GM12801 (cell line): ENCODE data around the gene POLR2H.

Experiments used
- TF ChIP-seq, protein P1 (sequence below): IDR thresholded peaks from one replicate; pipeline ENCODE4 v1.5.1; 2011; ENCODE audit warnings: control low read depth; ENCODE audit not compliant: insufficient read length; ENCODE audit errors: extremely low read depth

Gene POLR2H

GRCh38 chr3:184360929-184361531, 480 bp upstream of the POLR2H start:
- TF ChIP-seq, protein P1, sequence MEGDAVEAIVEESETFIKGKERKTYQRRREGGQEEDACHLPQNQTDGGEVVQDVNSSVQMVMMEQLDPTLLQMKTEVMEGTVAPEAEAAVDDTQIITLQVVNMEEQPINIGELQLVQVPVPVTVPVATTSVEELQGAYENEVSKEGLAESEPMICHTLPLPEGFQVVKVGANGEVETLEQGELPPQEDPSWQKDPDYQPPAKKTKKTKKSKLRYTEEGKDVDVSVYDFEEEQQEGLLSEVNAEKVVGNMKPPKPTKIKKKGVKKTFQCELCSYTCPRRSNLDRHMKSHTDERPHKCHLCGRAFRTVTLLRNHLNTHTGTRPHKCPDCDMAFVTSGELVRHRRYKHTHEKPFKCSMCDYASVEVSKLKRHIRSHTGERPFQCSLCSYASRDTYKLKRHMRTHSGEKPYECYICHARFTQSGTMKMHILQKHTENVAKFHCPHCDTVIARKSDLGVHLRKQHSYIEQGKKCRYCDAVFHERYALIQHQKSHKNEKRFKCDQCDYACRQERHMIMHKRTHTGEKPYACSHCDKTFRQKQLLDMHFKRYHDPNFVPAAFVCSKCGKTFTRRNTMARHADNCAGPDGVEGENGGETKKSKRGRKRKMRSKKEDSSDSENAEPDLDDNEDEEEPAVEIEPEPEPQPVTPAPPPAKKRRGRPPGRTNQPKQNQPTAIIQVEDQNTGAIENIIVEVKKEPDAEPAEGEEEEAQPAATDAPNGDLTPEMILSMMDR: no peak

- TF ChIP-seq, protein P1: no peak
Observed at GRCh38 chr3:184361932-184362667, 590 bp downstream of the POLR2H start.

GRCh38 chr3:184362668-184363546, 1.4 kb downstream of the POLR2H start:
- TF ChIP-seq, protein P1: no peak

DNA sequence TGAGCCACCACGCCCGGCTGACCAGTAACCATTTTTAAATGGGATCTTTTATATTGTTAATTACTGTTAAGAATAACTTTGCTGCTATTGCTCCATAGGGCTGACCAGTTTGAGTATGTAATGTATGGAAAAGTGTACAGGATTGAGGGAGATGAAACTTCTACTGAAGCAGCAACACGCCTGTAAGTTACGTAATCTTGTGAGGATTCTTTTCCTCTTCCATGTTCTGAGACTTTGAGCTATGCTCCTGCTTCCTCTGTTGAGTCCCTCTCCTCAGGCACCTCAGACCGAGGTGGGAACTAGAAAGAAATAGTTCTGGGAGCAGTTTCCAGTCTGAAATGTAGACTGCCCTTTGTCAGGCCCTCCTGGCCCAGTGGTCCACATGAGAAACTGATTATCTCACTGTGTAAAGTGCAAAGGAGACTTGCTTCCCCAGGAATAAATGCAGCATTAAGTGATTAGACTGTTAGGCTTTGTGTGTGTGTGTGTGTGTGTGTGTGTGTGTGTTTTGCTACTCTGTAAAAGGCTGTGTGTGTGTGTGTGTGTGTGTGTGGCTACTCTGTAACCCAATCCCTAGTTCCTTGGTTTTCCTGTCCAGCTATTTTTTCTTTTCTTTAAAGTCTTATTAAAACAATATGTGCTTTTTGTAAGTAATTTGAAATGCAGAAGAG, 5.2 kb downstream of the POLR2H start:
- TF ChIP-seq, protein P1: no peak

GRCh38 chr3:184368116-184368515, 6.6 kb downstream of the POLR2H start:
- TF ChIP-seq, protein P1: no peak

DNA sequence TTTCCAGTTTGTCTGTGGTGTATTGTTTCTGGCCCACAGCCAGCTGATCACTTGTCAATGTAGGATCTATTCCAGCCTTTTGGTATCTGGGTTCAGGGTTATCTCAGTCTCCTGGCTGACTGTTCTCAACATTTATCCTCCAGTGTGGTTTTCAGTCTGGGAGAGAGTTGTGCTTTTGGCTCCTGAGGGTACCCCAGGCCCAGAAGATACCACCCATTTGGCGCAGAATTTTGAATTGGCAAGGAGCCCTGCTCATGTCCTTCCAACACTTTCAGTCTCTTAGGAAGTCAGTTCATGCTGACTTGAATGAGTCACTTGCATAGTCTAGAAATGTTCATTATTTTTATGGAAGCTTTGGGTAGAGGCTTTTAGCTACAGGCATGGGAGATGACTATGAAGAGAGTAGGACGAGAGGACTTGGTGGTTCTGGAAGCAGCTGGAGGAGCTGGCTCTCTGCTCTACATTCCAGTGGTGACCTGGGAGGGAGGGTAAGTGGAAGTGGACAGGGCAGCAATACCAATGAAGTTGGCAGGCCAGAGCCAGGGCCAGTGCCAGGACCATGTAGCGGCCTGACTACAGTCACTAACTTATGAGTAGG, 7.2 kb downstream of the POLR2H start:
- TF ChIP-seq, protein P1: no peak
